SK-N-SH treated with all-trans-retinoic acid at 6 μM for 48 hours (cell line): ENCODE measurements around the gene CPNE5.

Experiments used
- ATAC-seq: fragments of 200-7000 bp; cut with Tn5 transposase; 3 replicates; pipeline ENCODE4 v1.9.1; 2020; ENCODE audit warnings: mild to moderate bottlenecking, moderate library complexity
- ARNTL ChIP-seq: fragments of 450-650 bp; formaldehyde crosslinking; IDR thresholded peaks from 2 replicates; pipeline ENCODE4 v1.5.0; 2020; ENCODE audit warnings: low read depth, mild to moderate bottlenecking, moderate library complexity, borderline replicate concordance
- BACH2 ChIP-seq: fragments of 250-450 bp; sonication (Bioruptor Pico); IDR thresholded peaks from 2 replicates; pipeline ENCODE4 v1.9.0; 2021; ENCODE audit warnings: mild to moderate bottlenecking, borderline replicate concordance
- CSDC2 ChIP-seq: fragments of 250-450 bp; sonication (Bioruptor Pico); IDR thresholded peaks from 2 replicates; pipeline ENCODE4 v1.5.0; 2020; ENCODE audit warnings: mild to moderate bottlenecking, moderate library complexity
- ESRRG ChIP-seq: fragments of 250-450 bp; sonication (Bioruptor Pico); IDR thresholded peaks from 2 replicates; pipeline ENCODE4 v1.6.1; 2021; ENCODE audit warnings: mild to moderate bottlenecking
- ISL1 ChIP-seq: fragments of 250-450 bp; sonication (Bioruptor Pico); IDR thresholded peaks from 2 replicates; pipeline ENCODE4 v2.1.2; 2022; ENCODE audit warnings: mild to moderate bottlenecking, moderate library complexity
- PPARA ChIP-seq: fragments of 250-450 bp; sonication (Bioruptor Pico); IDR thresholded peaks from 2 replicates; pipeline ENCODE4 v1.5.0; 2020; ENCODE audit warnings: mild to moderate bottlenecking, borderline replicate concordance
- RARB ChIP-seq: fragments of 250-450 bp; sonication (Bioruptor Pico); IDR thresholded peaks from 2 replicates; pipeline ENCODE4 v1.8.0; 2021; ENCODE audit warnings: mild to moderate bottlenecking, moderate library complexity
- SNAI2 ChIP-seq: fragments of 250-450 bp; sonication (Bioruptor Pico); IDR thresholded peaks from 2 replicates; pipeline ENCODE4 v1.5.0; 2020; ENCODE audit warnings: mild to moderate bottlenecking, moderate library complexity
- TCF4 ChIP-seq: fragments of 250-450 bp; sonication (Bioruptor Pico); IDR thresholded peaks from 2 replicates; pipeline ENCODE4 v1.8.0; 2021; ENCODE audit warnings: mild to moderate bottlenecking, moderate library complexity, borderline replicate concordance
- TOX ChIP-seq: fragments of 250-450 bp; sonication (Bioruptor Pico); IDR thresholded peaks from 2 replicates; pipeline ENCODE4 v1.8.0; 2021; ENCODE audit warnings: mild to moderate bottlenecking, moderate library complexity, borderline replicate concordance
- ZC3H10 ChIP-seq: fragments of 250-450 bp; sonication (Bioruptor Pico); IDR thresholded peaks from 2 replicates; pipeline ENCODE4 v1.5.1; 2021; ENCODE audit warnings: mild to moderate bottlenecking, moderate library complexity
- ZFP3 ChIP-seq: fragments of 250-450 bp; sonication (Bioruptor Pico); IDR thresholded peaks from 2 replicates; pipeline ENCODE4 v1.5.0; 2020; ENCODE audit warnings: mild to moderate bottlenecking, moderate library complexity
- ZFP30 ChIP-seq: fragments of 450-650 bp; formaldehyde crosslinking; IDR thresholded peaks from 2 replicates; pipeline ENCODE4 v1.5.0; 2022; ENCODE audit warnings: mild to moderate bottlenecking, moderate library complexity
- ZNF565 ChIP-seq: fragments of 450-650 bp; formaldehyde crosslinking; conservative IDR thresholded peaks from 2 replicates; pipeline ENCODE4 v1.5.0; 2020; ENCODE audit warnings: low read depth, mild to moderate bottlenecking, moderate library complexity
- ZNF70 ChIP-seq: fragments of 450-650 bp; formaldehyde crosslinking; IDR thresholded peaks from 2 replicates; pipeline ENCODE4 v1.5.0; 2020; ENCODE audit warnings: mild to moderate bottlenecking, moderate library complexity
- ZNF8 ChIP-seq: fragments of 450-650 bp; formaldehyde crosslinking; IDR thresholded peaks from 2 replicates; pipeline ENCODE4 v1.5.0; 2020; ENCODE audit warnings: mild to moderate bottlenecking, moderate library complexity
- TF ChIP-seq, protein P1 (sequence below): fragments of 250-450 bp; sonication (Bioruptor Pico); IDR thresholded peaks from 2 replicates; pipeline ENCODE4 v1.5.0; 2020; ENCODE audit warnings: mild to moderate bottlenecking, moderate library complexity
- TF ChIP-seq, protein P2 (sequence below): fragments of 250-450 bp; sonication (Bioruptor Pico); IDR thresholded peaks from 2 replicates; pipeline ENCODE4 v1.5.1; 2021; ENCODE audit warnings: mild to moderate bottlenecking, moderate library complexity
- TF ChIP-seq, protein P3 (sequence below): fragments of 250-450 bp; sonication (Bioruptor Pico); IDR thresholded peaks from 2 replicates; pipeline ENCODE4 v1.5.1; 2020; ENCODE audit warnings: low read depth, mild to moderate bottlenecking, moderate library complexity
- TF ChIP-seq, protein P4 (sequence below): fragments of 250-450 bp; sonication (Bioruptor Pico); IDR thresholded peaks from 2 replicates; pipeline ENCODE4 v1.8.0; 2021; ENCODE audit warnings: low read depth, mild to moderate bottlenecking, moderate library complexity, borderline replicate concordance

CPNE5 gene

DNA sequence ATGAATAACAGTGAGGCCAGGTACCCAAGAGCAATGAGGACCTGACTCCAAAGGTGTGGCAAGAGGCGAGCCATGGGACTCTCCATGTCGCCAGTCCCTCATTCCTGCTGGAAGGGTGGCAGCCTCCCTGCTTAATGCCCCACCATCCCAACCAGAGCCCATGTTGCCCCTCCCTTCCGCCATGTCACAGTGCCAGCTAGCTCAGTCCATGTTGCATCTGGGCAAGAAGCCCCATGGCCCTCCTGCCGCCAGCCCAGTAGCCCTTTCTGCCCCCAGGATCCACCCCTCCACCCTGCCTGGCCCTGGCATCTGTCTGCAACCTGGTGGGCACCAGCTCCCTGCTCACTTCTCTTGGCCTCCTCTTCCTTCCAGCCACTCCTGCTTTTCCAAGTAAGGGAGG lies 6.0 kb upstream of the CPNE5 start (continued):
- TF ChIP-seq, protein P1, sequence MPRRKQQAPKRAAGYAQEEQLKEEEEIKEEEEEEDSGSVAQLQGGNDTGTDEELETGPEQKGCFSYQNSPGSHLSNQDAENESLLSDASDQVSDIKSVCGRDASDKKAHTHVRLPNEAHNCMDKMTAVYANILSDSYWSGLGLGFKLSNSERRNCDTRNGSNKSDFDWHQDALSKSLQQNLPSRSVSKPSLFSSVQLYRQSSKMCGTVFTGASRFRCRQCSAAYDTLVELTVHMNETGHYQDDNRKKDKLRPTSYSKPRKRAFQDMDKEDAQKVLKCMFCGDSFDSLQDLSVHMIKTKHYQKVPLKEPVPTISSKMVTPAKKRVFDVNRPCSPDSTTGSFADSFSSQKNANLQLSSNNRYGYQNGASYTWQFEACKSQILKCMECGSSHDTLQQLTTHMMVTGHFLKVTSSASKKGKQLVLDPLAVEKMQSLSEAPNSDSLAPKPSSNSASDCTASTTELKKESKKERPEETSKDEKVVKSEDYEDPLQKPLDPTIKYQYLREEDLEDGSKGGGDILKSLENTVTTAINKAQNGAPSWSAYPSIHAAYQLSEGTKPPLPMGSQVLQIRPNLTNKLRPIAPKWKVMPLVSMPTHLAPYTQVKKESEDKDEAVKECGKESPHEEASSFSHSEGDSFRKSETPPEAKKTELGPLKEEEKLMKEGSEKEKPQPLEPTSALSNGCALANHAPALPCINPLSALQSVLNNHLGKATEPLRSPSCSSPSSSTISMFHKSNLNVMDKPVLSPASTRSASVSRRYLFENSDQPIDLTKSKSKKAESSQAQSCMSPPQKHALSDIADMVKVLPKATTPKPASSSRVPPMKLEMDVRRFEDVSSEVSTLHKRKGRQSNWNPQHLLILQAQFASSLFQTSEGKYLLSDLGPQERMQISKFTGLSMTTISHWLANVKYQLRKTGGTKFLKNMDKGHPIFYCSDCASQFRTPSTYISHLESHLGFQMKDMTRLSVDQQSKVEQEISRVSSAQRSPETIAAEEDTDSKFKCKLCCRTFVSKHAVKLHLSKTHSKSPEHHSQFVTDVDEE (CRISPR knock-in tag) = no peak

- TF ChIP-seq CSDC2 (no peak), ZNF565 (no peak), TCF4 (CRISPR knock-in tag) (no peak), ZNF70 (no peak), ZNF8 (CRISPR knock-in tag) (no peak), ZFP3 (no peak), SNAI2 (no peak), ZC3H10 (CRISPR knock-in tag) (no peak), ARNTL (CRISPR knock-in tag) (no peak), BACH2 (CRISPR knock-in tag) (no peak), ESRRG (CRISPR knock-in tag) (no peak), RARB (CRISPR knock-in tag) (no peak), ZFP30 (CRISPR knock-in tag) (no peak), TOX (no peak)
- TF ChIP-seq, protein P2, sequence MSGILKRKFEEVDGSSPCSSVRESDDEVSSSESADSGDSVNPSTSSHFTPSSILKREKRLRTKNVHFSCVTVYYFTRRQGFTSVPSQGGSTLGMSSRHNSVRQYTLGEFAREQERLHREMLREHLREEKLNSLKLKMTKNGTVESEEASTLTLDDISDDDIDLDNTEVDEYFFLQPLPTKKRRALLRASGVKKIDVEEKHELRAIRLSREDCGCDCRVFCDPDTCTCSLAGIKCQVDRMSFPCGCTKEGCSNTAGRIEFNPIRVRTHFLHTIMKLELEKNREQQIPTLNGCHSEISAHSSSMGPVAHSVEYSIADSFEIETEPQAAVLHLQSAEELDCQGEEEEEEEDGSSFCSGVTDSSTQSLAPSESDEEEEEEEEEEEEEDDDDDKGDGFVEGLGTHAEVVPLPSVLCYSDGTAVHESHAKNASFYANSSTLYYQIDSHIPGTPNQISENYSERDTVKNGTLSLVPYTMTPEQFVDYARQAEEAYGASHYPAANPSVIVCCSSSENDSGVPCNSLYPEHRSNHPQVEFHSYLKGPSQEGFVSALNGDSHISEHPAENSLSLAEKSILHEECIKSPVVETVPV = no peak
- TF ChIP-seq, protein P3, sequence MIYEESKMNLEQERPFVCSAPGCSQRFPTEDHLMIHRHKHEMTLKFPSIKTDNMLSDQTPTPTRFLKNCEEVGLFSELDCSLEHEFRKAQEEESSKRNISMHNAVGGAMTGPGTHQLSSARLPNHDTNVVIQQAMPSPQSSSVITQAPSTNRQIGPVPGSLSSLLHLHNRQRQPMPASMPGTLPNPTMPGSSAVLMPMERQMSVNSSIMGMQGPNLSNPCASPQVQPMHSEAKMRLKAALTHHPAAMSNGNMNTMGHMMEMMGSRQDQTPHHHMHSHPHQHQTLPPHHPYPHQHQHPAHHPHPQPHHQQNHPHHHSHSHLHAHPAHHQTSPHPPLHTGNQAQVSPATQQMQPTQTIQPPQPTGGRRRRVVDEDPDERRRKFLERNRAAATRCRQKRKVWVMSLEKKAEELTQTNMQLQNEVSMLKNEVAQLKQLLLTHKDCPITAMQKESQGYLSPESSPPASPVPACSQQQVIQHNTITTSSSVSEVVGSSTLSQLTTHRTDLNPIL = no peak
- TF ChIP-seq, protein P4, sequence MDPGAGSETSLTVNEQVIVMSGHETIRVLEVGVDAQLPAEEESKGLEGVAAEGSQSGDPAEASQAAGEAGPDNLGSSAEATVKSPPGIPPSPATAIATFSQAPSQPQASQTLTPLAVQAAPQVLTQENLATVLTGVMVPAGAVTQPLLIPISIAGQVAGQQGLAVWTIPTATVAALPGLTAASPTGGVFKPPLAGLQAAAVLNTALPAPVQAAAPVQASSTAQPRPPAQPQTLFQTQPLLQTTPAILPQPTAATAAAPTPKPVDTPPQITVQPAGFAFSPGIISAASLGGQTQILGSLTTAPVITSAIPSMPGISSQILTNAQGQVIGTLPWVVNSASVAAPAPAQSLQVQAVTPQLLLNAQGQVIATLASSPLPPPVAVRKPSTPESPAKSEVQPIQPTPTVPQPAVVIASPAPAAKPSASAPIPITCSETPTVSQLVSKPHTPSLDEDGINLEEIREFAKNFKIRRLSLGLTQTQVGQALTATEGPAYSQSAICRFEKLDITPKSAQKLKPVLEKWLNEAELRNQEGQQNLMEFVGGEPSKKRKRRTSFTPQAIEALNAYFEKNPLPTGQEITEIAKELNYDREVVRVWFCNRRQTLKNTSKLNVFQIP (CRISPR knock-in tag) = no peak
- no peak for ATAC-seq
These were observed 5.3 kb upstream of the CPNE5 start for GRCh38 chr6:36844232-36845170.

GRCh38 chr6:36843170-36843569 lies 3.9 kb upstream of the CPNE5 start:
- no peak for TF ChIP-seq ESRRG (CRISPR knock-in tag)
- no peak for TF ChIP-seq ARNTL (CRISPR knock-in tag)
- TF ChIP-seq, protein P2 = no peak
- TF ChIP-seq PPARA (CRISPR knock-in tag) = no peak
- TF ChIP-seq, all 23 proteins: peak for 0
- ATAC-seq = no peak

- no peak for ATAC-seq
- TF ChIP-seq ZFP30 (CRISPR knock-in tag) = no peak
- TF ChIP-seq, protein P4 (CRISPR knock-in tag) = no peak
- no peak for TF ChIP-seq ZFP3
- no peak for TF ChIP-seq SNAI2
- TF ChIP-seq, protein P2 = no peak
- TF ChIP-seq ARNTL (CRISPR knock-in tag) = no peak
- no peak for TF ChIP-seq ZNF565
- no peak for TF ChIP-seq ZC3H10 (CRISPR knock-in tag)
- no peak for TF ChIP-seq ISL1 (CRISPR knock-in tag)
- no peak for TF ChIP-seq ZNF70
- no peak for TF ChIP-seq PPARA (CRISPR knock-in tag)
- no peak for TF ChIP-seq TCF4 (CRISPR knock-in tag)
These were observed 2.5 kb upstream of the CPNE5 start for GRCh38 chr6:36841756-36842155.
